ENCODE measurements around the gene ANKRD7.

DNA sequence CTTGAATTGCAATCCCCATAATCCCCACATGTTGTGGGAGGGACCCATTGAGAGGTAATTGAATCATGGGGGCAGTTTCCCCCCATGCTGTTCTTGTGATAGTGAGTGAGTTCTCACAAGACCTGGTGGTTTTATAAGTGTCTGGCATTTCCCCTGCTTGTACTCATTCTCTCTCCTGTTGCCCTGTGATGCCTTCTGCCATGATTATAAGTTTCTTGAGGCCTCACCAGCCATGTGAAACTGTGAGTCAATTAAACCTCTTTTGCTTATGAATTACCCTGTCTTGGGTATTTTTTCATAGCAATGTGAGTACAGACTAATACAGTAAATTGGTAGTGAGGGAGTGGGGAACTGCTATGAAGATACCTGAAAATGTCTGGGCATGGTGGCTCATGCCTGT lies 65.0 kb downstream of the ANKRD7 start:
- TF ChIP-seq, protein P1, sequence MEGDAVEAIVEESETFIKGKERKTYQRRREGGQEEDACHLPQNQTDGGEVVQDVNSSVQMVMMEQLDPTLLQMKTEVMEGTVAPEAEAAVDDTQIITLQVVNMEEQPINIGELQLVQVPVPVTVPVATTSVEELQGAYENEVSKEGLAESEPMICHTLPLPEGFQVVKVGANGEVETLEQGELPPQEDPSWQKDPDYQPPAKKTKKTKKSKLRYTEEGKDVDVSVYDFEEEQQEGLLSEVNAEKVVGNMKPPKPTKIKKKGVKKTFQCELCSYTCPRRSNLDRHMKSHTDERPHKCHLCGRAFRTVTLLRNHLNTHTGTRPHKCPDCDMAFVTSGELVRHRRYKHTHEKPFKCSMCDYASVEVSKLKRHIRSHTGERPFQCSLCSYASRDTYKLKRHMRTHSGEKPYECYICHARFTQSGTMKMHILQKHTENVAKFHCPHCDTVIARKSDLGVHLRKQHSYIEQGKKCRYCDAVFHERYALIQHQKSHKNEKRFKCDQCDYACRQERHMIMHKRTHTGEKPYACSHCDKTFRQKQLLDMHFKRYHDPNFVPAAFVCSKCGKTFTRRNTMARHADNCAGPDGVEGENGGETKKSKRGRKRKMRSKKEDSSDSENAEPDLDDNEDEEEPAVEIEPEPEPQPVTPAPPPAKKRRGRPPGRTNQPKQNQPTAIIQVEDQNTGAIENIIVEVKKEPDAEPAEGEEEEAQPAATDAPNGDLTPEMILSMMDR (IDR thresholded peaks at IDR 0.05): no peak
- TF ChIP-seq ZFX (IDR thresholded peaks at IDR 0.05; ENCODE audit: borderline replicate concordance): no peak

Data from 22Rv1 (cell line).